Ishikawa (cell line): Measurements from ENCODE around the gene CLPX.

Experiments used
- CEBPB ChIP-seq: IDR thresholded peaks from 2 replicates; pipeline ENCODE4 v1.6.1; 2012
- CREB1 ChIP-seq: IDR thresholded peaks from 2 replicates; pipeline ENCODE4 v1.6.1; 2012; ENCODE audit warnings: low read depth
- EGR1 ChIP-seq: IDR thresholded peaks from 2 replicates; pipeline ENCODE4 v1.6.1; 2012
- EP300 ChIP-seq: IDR thresholded peaks from 2 replicates; pipeline ENCODE4 v1.6.1; 2012; ENCODE audit warnings: borderline replicate concordance
- FOXM1 ChIP-seq: IDR thresholded peaks from 2 replicates; pipeline ENCODE4 v1.6.1; 2012; ENCODE audit warnings: low read depth, borderline replicate concordance
- NFIC ChIP-seq: IDR thresholded peaks from 2 replicates; pipeline ENCODE4 v1.6.1; 2012
- RAD21 ChIP-seq: IDR thresholded peaks from 2 replicates; pipeline ENCODE4 v1.6.1; 2012; ENCODE audit warnings: low read depth
- TAF1 ChIP-seq: IDR thresholded peaks from 2 replicates; pipeline ENCODE4 v1.6.1; 2012; ENCODE audit warnings: low read depth, mild to moderate bottlenecking
- TCF12 ChIP-seq: IDR thresholded peaks from 2 replicates; pipeline ENCODE4 v1.6.1; 2012; ENCODE audit warnings: low read depth
- TEAD4 ChIP-seq: IDR thresholded peaks from 2 replicates; pipeline ENCODE4 v1.6.1; 2012
- YY1 ChIP-seq: IDR thresholded peaks from 2 replicates; pipeline ENCODE4 v1.6.1; 2012; ENCODE audit warnings: low read depth
- ZBTB7A ChIP-seq: IDR thresholded peaks from 2 replicates; pipeline ENCODE4 v1.6.1; 2012; ENCODE audit warnings: low read depth
- TF ChIP-seq, protein P1 (sequence below): IDR thresholded peaks from 2 replicates; pipeline ENCODE4 v1.6.1; 2012
- TF ChIP-seq, protein P2 (sequence below): IDR thresholded peaks from 2 replicates; pipeline ENCODE4 v1.6.1; 2012; ENCODE audit warnings: low read depth, mild to moderate bottlenecking
- TF ChIP-seq, protein P3 (sequence below): IDR thresholded peaks from 2 replicates; pipeline ENCODE4 v1.6.1; 2012

Gene CLPX

DNA sequence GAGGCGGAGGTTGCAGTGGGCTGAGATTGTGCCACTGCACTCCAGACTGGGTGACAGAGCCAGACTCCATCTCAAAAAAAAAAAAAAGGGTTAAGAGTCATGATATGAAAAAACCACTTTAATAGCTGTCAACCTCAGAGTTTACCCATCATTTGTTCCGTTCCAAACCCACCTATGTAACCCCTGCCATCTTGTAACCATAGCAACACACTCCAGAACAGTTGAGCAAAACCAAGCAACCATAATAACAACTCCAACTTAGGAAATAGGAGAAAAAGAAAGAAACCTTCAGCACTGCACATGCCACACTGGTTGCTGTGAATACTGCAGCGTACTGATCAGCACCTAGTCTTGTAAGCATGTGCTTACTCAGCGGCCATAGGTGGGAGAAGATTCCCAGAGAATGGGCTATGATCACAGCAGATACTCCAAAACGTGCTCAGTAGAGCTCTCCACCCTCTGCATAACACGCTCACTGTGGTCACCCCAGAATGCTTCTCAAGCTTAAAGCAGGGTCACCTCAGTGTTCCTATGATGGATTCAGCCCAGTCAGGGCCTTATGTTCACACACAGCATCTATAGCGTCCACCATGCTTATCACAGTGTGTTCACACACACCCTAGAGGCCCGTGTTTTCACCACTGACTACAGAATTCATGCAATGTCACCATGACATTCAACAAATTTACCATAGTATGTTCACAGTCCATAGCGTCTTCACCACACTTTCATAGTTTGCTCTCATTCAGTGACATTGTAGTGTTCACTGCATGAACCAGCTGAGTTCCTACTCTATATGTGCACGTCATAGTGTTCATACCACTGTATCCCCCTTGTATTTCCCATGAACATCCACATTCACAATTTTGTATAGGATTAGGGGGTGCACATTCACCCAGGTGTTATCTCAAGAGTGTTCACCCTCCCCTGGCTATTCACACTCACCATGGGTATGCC is 32.7 kb upstream of the CLPX start:
- no peak for TF ChIP-seq TEAD4
- no peak for TF ChIP-seq YY1
- TF ChIP-seq FOXM1, result no peak
- no peak for TF ChIP-seq ZBTB7A
- TF ChIP-seq TAF1, result no peak
- TF ChIP-seq TCF12, result no peak
- no peak for TF ChIP-seq CREB1
- TF ChIP-seq EGR1, result no peak
- TF ChIP-seq EP300, result no peak
- TF ChIP-seq, protein P1, sequence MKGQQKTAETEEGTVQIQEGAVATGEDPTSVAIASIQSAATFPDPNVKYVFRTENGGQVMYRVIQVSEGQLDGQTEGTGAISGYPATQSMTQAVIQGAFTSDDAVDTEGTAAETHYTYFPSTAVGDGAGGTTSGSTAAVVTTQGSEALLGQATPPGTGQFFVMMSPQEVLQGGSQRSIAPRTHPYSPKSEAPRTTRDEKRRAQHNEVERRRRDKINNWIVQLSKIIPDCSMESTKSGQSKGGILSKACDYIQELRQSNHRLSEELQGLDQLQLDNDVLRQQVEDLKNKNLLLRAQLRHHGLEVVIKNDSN, result no peak
- no peak for TF ChIP-seq CEBPB
- no peak for TF ChIP-seq RAD21

DNA sequence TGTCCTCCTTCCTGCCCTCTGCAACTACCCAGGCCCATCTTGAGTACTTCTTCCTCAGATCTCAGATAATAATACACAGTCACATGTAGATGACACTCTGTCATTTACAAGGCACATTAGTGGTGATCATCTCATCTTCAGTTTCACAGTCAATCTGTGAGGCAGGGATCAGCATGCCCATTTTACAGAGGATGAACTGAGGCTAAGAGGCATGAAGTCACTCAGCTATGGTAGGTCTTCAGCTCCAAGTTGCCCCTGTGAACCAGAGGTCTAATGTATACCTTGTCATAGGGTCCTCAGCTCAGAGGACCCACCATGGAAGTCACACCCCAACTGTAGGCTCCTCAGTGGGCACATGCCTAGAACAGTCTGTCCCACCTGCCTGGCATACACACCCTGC is 30.4 kb upstream of the CLPX start:
- no peak for TF ChIP-seq RAD21
- TF ChIP-seq TCF12, result no peak
- no peak for TF ChIP-seq CEBPB
- no peak for TF ChIP-seq EP300
- no peak for TF ChIP-seq ZBTB7A
- TF ChIP-seq NFIC, result no peak
- no peak for TF ChIP-seq CREB1
- no peak for TF ChIP-seq EGR1
- TF ChIP-seq YY1, result no peak

DNA sequence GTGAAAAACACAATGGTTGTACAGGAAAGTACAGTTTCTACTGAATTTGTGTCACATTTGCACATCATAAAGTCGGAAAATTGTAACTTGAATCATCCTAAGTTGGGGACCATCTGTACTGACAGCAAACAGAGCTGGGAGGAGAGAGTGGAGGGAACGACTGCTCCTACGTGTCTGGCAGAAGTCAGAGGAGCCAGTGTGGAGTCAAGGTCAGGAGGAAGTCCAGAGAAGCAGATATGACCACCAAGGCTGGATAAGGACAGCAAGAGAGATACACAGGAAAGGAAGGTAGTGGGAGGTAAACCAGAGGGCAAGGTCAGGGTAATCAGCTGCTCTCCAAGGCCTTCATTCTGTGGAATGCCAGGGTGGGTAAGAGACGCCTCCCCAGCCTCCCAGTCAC is 28.9 kb upstream of the CLPX start:
- no peak for TF ChIP-seq EGR1

DNA sequence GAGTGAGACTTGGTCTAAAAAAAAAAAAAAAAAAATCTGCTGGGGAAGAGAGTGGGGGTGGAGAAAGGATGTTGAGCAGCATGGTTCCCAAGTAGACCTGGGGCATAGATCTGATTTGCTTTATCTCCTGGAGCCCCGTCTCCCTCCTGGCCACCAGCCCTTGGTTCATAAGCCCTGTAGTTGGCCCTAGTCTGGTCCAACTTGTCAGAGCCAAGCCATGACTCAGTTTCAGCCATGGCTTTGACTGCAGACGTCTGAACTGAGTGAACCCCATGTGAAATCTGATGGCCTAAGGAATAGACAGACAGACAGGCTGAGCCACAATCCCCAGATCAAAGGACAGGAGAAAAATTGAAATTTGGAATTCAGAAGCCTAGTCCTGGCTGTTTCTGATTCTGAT is 28.1 kb upstream of the CLPX start:
- TF ChIP-seq TAF1, result no peak
- TF ChIP-seq FOXM1, result no peak
- no peak for TF ChIP-seq EP300
- no peak for TF ChIP-seq CREB1
- no peak for TF ChIP-seq YY1
- TF ChIP-seq, protein P1, result no peak
- no peak for TF ChIP-seq RAD21
- no peak for TF ChIP-seq EGR1
- TF ChIP-seq, protein P2, sequence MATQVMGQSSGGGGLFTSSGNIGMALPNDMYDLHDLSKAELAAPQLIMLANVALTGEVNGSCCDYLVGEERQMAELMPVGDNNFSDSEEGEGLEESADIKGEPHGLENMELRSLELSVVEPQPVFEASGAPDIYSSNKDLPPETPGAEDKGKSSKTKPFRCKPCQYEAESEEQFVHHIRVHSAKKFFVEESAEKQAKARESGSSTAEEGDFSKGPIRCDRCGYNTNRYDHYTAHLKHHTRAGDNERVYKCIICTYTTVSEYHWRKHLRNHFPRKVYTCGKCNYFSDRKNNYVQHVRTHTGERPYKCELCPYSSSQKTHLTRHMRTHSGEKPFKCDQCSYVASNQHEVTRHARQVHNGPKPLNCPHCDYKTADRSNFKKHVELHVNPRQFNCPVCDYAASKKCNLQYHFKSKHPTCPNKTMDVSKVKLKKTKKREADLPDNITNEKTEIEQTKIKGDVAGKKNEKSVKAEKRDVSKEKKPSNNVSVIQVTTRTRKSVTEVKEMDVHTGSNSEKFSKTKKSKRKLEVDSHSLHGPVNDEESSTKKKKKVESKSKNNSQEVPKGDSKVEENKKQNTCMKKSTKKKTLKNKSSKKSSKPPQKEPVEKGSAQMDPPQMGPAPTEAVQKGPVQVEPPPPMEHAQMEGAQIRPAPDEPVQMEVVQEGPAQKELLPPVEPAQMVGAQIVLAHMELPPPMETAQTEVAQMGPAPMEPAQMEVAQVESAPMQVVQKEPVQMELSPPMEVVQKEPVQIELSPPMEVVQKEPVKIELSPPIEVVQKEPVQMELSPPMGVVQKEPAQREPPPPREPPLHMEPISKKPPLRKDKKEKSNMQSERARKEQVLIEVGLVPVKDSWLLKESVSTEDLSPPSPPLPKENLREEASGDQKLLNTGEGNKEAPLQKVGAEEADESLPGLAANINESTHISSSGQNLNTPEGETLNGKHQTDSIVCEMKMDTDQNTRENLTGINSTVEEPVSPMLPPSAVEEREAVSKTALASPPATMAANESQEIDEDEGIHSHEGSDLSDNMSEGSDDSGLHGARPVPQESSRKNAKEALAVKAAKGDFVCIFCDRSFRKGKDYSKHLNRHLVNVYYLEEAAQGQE, result no peak
- TF ChIP-seq CEBPB, result no peak
- TF ChIP-seq NFIC, result no peak
- TF ChIP-seq, protein P3, sequence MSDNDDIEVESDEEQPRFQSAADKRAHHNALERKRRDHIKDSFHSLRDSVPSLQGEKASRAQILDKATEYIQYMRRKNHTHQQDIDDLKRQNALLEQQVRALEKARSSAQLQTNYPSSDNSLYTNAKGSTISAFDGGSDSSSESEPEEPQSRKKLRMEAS, result no peak
- no peak for TF ChIP-seq TCF12
- no peak for TF ChIP-seq ZBTB7A

DNA sequence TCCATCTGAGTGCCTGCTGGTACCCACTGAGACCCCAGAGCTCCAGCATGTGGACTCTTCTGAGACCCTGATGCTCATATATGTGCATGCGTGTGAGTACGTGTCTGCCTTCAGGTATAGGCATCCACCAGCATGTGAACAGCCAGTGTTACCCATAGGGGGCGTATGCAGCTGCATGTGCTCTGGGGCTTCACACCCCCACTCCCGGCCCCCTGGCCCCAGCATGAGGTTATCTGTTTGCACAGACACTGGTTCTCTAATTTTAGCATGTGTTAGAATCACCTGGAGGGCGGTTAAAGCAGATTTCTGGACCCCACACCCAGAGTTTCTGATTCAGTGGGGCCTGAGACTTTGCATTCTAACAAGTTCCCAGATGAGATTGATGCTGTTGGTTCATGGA is 27.0 kb upstream of the CLPX start:
- TF ChIP-seq EP300 (no peak), TEAD4 (no peak)
- TF ChIP-seq, protein P3, result peak; percentile 37; the same call in 1 of the 2 replicates

DNA sequence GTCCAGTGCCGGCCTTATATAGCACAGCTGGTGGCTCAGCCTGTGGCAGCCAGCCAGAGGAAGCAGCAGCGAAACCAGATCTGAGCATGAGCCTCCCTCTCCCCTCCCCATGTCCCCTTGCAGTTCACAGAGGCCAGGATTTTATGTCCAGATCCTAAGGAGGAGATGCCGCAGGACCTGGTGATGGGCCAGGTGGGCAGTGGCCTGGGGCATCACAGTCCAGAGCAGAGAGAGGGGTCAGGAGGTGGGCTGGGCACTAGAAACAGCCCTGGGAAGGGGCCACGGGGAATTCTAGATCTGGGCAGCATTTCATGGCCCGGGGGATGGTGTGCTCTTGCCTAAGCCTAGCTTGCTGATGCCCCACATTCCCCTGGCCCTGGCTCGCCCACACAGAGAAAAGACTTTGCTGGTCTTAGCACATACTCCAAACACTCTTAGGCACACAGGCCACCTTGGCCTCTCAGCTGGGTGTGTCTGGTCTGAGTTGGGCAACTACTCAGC is 26.4 kb upstream of the CLPX start:
- TF ChIP-seq, protein P3, result peak; percentile 21; the same call in 1 of the 2 replicates
- TF ChIP-seq TCF12 (peak; percentile 64), EP300 (peak; percentile 56; the same call in 1 of the 2 replicates), NFIC (peak; percentile 83), CREB1 (no peak), ZBTB7A (peak; percentile 53; the same call in 1 of the 2 replicates), CEBPB (peak; percentile 23; the same call in 1 of the 2 replicates)
- TF ChIP-seq, protein P1, result no peak
